LNCaP clone FGC (cell line): Measurements from ENCODE around the gene RNF212.

Source experiments
- DNase-seq: peaks from one replicate; pipeline ENCODE4 v3.0.0-alpha.2; 2011; ENCODE audit warnings: low read depth
- H3K4me3 ChIP-seq: 2 replicates; pipeline ENCODE4 v1.5.1; 2011; ENCODE audit warnings: mild to moderate bottlenecking, low read depth, low read length, control low read depth
- CTCF ChIP-seq: IDR thresholded peaks from 2 replicates; pipeline ENCODE4 v1.5.1; 2012; ENCODE audit warnings: mild to moderate bottlenecking; ENCODE audit not compliant: control insufficient read depth, insufficient read depth; ENCODE audit errors: extremely low read depth

The RNF212 gene

DNA sequence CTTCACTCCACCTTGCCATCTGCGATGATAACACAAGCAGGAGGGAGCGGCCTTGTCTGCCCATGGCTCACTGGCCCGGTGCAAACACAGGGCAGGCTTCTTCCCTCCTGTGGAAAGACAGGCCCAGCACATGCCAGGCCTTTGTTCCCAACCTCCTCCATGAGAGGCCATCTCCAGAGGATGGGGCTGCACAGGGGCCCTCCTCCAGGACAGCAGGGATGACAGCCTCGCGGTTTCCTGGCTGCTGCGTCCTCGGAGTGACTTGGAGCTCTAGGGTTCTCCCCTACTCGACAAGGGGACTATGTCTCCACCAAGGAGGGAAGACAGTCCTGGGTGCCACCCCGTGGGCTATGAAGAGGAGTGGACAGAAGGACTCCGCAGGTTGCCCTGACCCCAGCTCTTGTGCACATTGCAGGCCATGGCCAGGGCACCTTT lies 21.8 kb downstream of the RNF212 start:
- no peak for TF ChIP-seq CTCF
- DNase-seq: no peak
- H3K4me3 ChIP-seq: no peak overlapping the region

GRCh38 chr4:1090465-1091440 lies 22.6 kb downstream of the RNF212 start:
- no peak for DNase-seq
- TF ChIP-seq CTCF: no peak
- no peak overlapping the region for H3K4me3 ChIP-seq

DNA sequence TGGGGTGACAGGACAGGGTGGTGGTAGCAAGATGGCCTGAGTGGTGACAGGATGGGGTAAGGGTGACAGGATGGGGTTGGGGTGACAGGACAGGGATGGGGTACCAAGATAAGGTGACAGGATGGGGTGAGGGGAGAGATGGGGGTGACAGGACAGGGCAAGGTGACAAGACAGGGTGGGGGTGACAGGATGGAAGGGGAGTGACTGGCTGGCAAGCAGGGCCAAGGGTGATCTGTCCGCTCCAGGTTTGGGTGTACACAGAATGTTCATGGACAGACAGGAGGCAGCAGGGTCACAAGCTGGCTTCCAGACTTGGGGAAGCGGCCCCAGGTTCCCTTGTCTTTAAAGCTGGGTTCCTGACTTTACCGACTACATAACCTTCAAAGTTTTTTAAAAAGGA lies 23.3 kb downstream of the RNF212 start:
- no peak overlapping the region for H3K4me3 ChIP-seq
- no peak for TF ChIP-seq CTCF
- no peak for DNase-seq

DNA sequence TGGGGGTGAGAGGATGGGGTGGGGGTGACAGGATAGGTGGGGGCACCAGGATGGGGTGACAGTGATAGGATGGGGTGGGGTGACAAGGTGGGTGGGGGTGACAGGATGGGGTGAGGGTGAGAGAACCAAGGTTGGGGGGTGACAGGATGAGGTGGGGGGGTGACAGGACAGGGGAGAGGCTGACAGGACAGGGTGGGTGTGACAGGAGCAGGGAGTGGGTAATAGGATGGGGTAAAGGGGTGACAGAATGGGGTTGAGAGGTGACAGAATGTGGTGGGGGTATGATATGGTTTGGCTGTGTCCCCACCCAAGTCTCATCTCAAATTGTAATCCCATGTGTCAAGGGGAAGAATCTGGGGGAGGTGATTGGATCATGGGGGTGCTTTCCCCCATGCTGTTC lies 26.0 kb downstream of the RNF212 start:
- H3K4me3 ChIP-seq: no peak overlapping the region
- no peak for DNase-seq
- TF ChIP-seq CTCF: no peak

GRCh38 chr4:1086011-1086410 lies 27.4 kb downstream of the RNF212 start:
- no peak for TF ChIP-seq CTCF
- DNase-seq: no peak
- H3K4me3 ChIP-seq: no peak overlapping the region

DNA sequence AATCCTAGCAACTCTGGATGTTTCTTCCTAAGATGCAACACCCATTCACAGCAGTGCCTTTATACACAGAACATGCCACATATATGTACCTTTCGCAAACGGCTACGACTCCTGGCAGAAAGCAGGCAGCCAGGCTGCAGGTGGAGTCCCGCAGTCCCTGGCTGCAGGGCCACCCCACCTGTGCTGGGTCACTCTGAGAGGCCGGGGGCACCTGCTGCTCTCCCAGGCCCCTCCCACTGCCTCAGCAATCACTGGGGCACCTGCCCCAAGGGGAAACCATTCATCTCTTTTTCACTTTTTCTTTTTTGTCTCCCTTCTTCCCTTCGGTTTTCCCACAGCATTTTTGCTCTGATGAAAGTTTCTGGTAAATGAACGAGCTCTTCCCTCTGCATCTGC lies 28.0 kb downstream of the RNF212 start:
- no peak for TF ChIP-seq CTCF
- H3K4me3 ChIP-seq: no peak overlapping the region
- no peak for DNase-seq
